IPS-18a (cell line): Measurements from ENCODE around the gene DOCK4.

ENCODE experiments used
- H3K27ac ChIP-seq: one replicate; pipeline ENCODE4 v1.5.1; 2013; ENCODE audit warnings: low read length
- H3K27me3 ChIP-seq: one replicate; pipeline ENCODE4 v1.6.1; 2013; ENCODE audit warnings: mild to moderate bottlenecking, low read length; ENCODE audit not compliant: control insufficient read depth, insufficient read depth
- H3K36me3 ChIP-seq: one replicate; pipeline ENCODE4 v1.6.1; 2013; ENCODE audit warnings: low read depth, low read length; ENCODE audit not compliant: control insufficient read depth
- H3K4me1 ChIP-seq: one replicate; pipeline ENCODE4 v1.6.1; 2013; ENCODE audit warnings: low read depth, low read length; ENCODE audit not compliant: control insufficient read depth
- H3K4me3 ChIP-seq: one replicate; pipeline ENCODE4 v1.5.1; 2013; ENCODE audit warnings: low read length
- H3K9ac ChIP-seq: one replicate; pipeline ENCODE4 v1.6.1; 2013; ENCODE audit warnings: mild to moderate bottlenecking, low read length, moderate library complexity
- H3K9me3 ChIP-seq: one replicate; pipeline ENCODE4 v1.6.1; 2013; ENCODE audit warnings: low read depth, low read length; ENCODE audit not compliant: control insufficient read depth

DOCK4 gene

GRCh38 chr7:112050250-112050881, 155.8 kb downstream of the DOCK4 start:
- H3K27me3 ChIP-seq: no peaks in the 10 kb centered on the region
- no peak overlapping the region for H3K27ac ChIP-seq
- no peak overlapping the region for H3K4me3 ChIP-seq
- H3K4me1 ChIP-seq: no peaks in the 10 kb centered on the region
- H3K36me3 ChIP-seq: no peaks in the 10 kb centered on the region
- H3K9ac ChIP-seq: no peak overlapping the region
- H3K9me3 ChIP-seq: no peaks in the 10 kb centered on the region

- no peak overlapping the region for H3K9ac ChIP-seq
Observed at GRCh38 chr7:112049555-112050249, 156.5 kb downstream of the DOCK4 start.

GRCh38 chr7:112047421-112047820, 158.8 kb downstream of the DOCK4 start:
- no peaks in the 10 kb centered on the region for H3K36me3 ChIP-seq
- no peaks in the 10 kb centered on the region for H3K27me3 ChIP-seq
- no peak overlapping the region for H3K9ac ChIP-seq
- no peaks in the 10 kb centered on the region for H3K9me3 ChIP-seq
- no peak overlapping the region for H3K27ac ChIP-seq
- no peak overlapping the region for H3K4me3 ChIP-seq
- no peaks in the 10 kb centered on the region for H3K4me1 ChIP-seq

More at GRCh38 chr7:112049555-112050249, 156.5 kb downstream of the DOCK4 start:
- no peaks in the 10 kb centered on the region for H3K9me3 ChIP-seq
- no peak overlapping the region for H3K4me3 ChIP-seq
- no peak overlapping the region for H3K27ac ChIP-seq
- no peaks in the 10 kb centered on the region for H3K4me1 ChIP-seq
- no peaks in the 10 kb centered on the region for H3K36me3 ChIP-seq
- H3K27me3 ChIP-seq: no peaks in the 10 kb centered on the region

- Histone ChIP-seq H3K27ac (no peak overlapping the region), H3K4me1 (no peaks in the 10 kb centered on the region), H3K4me3 (no peak overlapping the region), H3K9ac (no peak overlapping the region), H3K36me3 (no peaks in the 10 kb centered on the region), H3K9me3 (no peaks in the 10 kb centered on the region), H3K27me3 (no peaks in the 10 kb centered on the region)
Observed at GRCh38 chr7:112045222-112045621, 161.0 kb downstream of the DOCK4 start.

- H3K27ac ChIP-seq: no peak overlapping the region
- H3K9me3 ChIP-seq: no peaks in the 10 kb centered on the region
- no peak overlapping the region for H3K9ac ChIP-seq
- no peaks in the 10 kb centered on the region for H3K36me3 ChIP-seq
- H3K4me3 ChIP-seq: no peak overlapping the region
- H3K27me3 ChIP-seq: no peaks in the 10 kb centered on the region
- H3K4me1 ChIP-seq: no peaks in the 10 kb centered on the region
Observed at GRCh38 chr7:112042631-112043030, 163.6 kb downstream of the DOCK4 start.

GRCh38 chr7:112038353-112038752, 167.8 kb downstream of the DOCK4 start:
- H3K9ac ChIP-seq: no peak overlapping the region
- H3K4me1 ChIP-seq: peaks cover 7% of the 10 kb centered on the region
- no peak overlapping the region for H3K27ac ChIP-seq
- H3K27me3 ChIP-seq: no peaks in the 10 kb centered on the region
- no peak overlapping the region for H3K4me3 ChIP-seq
- no peaks in the 10 kb centered on the region for H3K36me3 ChIP-seq
- no peaks in the 10 kb centered on the region for H3K9me3 ChIP-seq

GRCh38 chr7:112036071-112036470, 170.1 kb downstream of the DOCK4 start:
- Histone ChIP-seq H3K4me1 (peaks cover 15% of the 10 kb centered on the region), H3K4me3 (no peak overlapping the region), H3K27me3 (no peaks in the 10 kb centered on the region), H3K9me3 (no peaks in the 10 kb centered on the region), H3K36me3 (no peaks in the 10 kb centered on the region), H3K27ac (peak overlapping the region; percentile 19), H3K9ac (no peak overlapping the region)

GRCh38 chr7:112031689-112032088, 174.5 kb downstream of the DOCK4 start:
- no peak overlapping the region for H3K27ac ChIP-seq
- H3K4me1 ChIP-seq: peaks cover 25% of the 10 kb centered on the region
- no peaks in the 10 kb centered on the region for H3K27me3 ChIP-seq
- no peaks in the 10 kb centered on the region for H3K36me3 ChIP-seq
- H3K4me3 ChIP-seq: no peak overlapping the region
- no peaks in the 10 kb centered on the region for H3K9me3 ChIP-seq
- H3K9ac ChIP-seq: no peak overlapping the region

GRCh38 chr7:112025556-112025955, 180.6 kb downstream of the DOCK4 start:
- Histone ChIP-seq H3K9ac (no peak overlapping the region), H3K27me3 (no peaks in the 10 kb centered on the region), H3K9me3 (no peaks in the 10 kb centered on the region), H3K4me1 (peaks cover 10% of the 10 kb centered on the region), H3K36me3 (no peaks in the 10 kb centered on the region), H3K27ac (no peak overlapping the region), H3K4me3 (no peak overlapping the region)

- Histone ChIP-seq H3K27ac (no peak overlapping the region), H3K9ac (no peak overlapping the region), H3K4me3 (no peak overlapping the region), H3K4me1 (peaks cover 6% of the 10 kb centered on the region), H3K36me3 (no peaks in the 10 kb centered on the region), H3K27me3 (no peaks in the 10 kb centered on the region), H3K9me3 (no peaks in the 10 kb centered on the region)
Observed at GRCh38 chr7:112023786-112024185, 182.4 kb downstream of the DOCK4 start.

GRCh38 chr7:112023282-112023681, 182.9 kb downstream of the DOCK4 start:
- no peak overlapping the region for H3K27ac ChIP-seq
- no peak overlapping the region for H3K9ac ChIP-seq
- no peak overlapping the region for H3K4me3 ChIP-seq
- no peaks in the 10 kb centered on the region for H3K27me3 ChIP-seq
- no peaks in the 10 kb centered on the region for H3K36me3 ChIP-seq
- H3K9me3 ChIP-seq: no peaks in the 10 kb centered on the region
- peaks cover 6% of the 10 kb centered on the region for H3K4me1 ChIP-seq

- Histone ChIP-seq H3K9me3 (no peaks in the 10 kb centered on the region), H3K9ac (no peak overlapping the region), H3K27me3 (no peaks in the 10 kb centered on the region), H3K36me3 (no peaks in the 10 kb centered on the region), H3K4me3 (no peak overlapping the region), H3K27ac (no peak overlapping the region), H3K4me1 (no peaks in the 10 kb centered on the region)
Observed at GRCh38 chr7:112022128-112022527, 184.1 kb downstream of the DOCK4 start.
